Liver (tissue), 9 donors: ENCODE measurements around the gene PRR9. TPM values are rescaled to one million over a fixed set of nuclear protein-coding genes. Genes with fewer than 3 reads are reported as not detected.
"Not testable (repeated sequence)": the region's sequence is repeated elsewhere in the genome, so short reads cannot be mapped to it uniquely, and the experiment has no call there.

Source experiments
- DNase-seq: peaks from one replicate; pipeline ENCODE4 v3.0.0-alpha.2; 2017; ENCODE audit warnings: low spot score
- H3K27ac ChIP-seq, 2 donors: one replicate each; pipeline ENCODE4 v1.7.0; 2013; ENCODE audit warnings: inconsistent platforms in 2 of 2, low read length in 2 of 2, control low read depth in 1 of 2, low read depth in 1 of 2, mild to moderate bottlenecking in 1 of 2
- H3K27me3 ChIP-seq, 4 donors: one replicate each; pipeline versions ENCODE4 v1.6.1 to v1.7.0; 2013; ENCODE audit warnings: low read length in 3 of 4, inconsistent platforms in 1 of 4, mild to moderate bottlenecking in 1 of 4, moderate library complexity in 1 of 4; ENCODE audit not compliant: control insufficient read depth in 4 of 4, insufficient read depth in 4 of 4
- H3K36me3 ChIP-seq, 4 donors: one replicate each; pipeline versions ENCODE4 v1.6.1 to v1.7.0; 2013; ENCODE audit warnings: low read length in 3 of 4, mild to moderate bottlenecking in 3 of 4, low read depth in 1 of 4, moderate library complexity in 1 of 4; ENCODE audit not compliant: control insufficient read depth in 4 of 4, insufficient read depth in 3 of 4
- H3K4me1 ChIP-seq, 4 donors: one replicate each; pipeline versions ENCODE4 v1.6.1 to v1.7.0; 2013; ENCODE audit warnings: low read length in 3 of 4, mild to moderate bottlenecking in 3 of 4, moderate library complexity in 1 of 4; ENCODE audit not compliant: control insufficient read depth in 4 of 4, insufficient read depth in 4 of 4
- H3K4me3 ChIP-seq, 3 donors: one replicate each; pipeline versions ENCODE4 v1.6.1 to v1.7.0; 2013; ENCODE audit warnings: low read length in 3 of 3, control low read depth in 1 of 3, low read depth in 1 of 3, mild to moderate bottlenecking in 1 of 3
- H3K9ac ChIP-seq, 2 donors: one replicate each; pipeline ENCODE4 v1.7.0; 2013; ENCODE audit warnings: low read length in 2 of 2, mild to moderate bottlenecking in 2 of 2, moderate library complexity in 2 of 2, control low read depth in 1 of 2, low read depth in 1 of 2
- H3K9me3 ChIP-seq, 4 donors: one replicate each; pipeline versions ENCODE4 v1.6.1 to v1.7.0; 2013; ENCODE audit warnings: low read length in 3 of 4; ENCODE audit not compliant: control insufficient read depth in 4 of 4
- EGR1 ChIP-seq, 2 donors: IDR thresholded peaks; 2 replicates each; pipeline ENCODE4 v1.6.1; 2016 to 2018; ENCODE audit warnings: antibody characterized with exemption in 2 of 2, low read depth in 2 of 2
- FOXA2 ChIP-seq: IDR thresholded peaks from 2 replicates; pipeline ENCODE4 v1.6.1; 2016; ENCODE audit warnings: antibody characterized with exemption
- HNF4A ChIP-seq, 2 donors: conservative IDR thresholded peaks; 2 replicates each; pipeline ENCODE4 v1.6.1; 2016; ENCODE audit warnings: antibody characterized with exemption in 2 of 2, mild to moderate bottlenecking in 2 of 2
- HNF4G ChIP-seq: IDR thresholded peaks from 2 replicates; pipeline ENCODE4 v1.6.1; 2016; ENCODE audit warnings: antibody characterized with exemption
- NR2F2 ChIP-seq: IDR thresholded peaks from 2 replicates; pipeline ENCODE4 v1.6.1; 2016; ENCODE audit warnings: antibody characterized with exemption
- RAD21 ChIP-seq, 2 donors: IDR thresholded peaks; 2 replicates each; pipeline ENCODE4 v1.6.1; 2016; ENCODE audit warnings: antibody characterized with exemption in 2 of 2, mild to moderate bottlenecking in 2 of 2
- RXRA ChIP-seq, 2 donors: IDR thresholded peaks; 2 replicates each; pipeline ENCODE4 v1.6.1; 2017 to 2018; ENCODE audit warnings: antibody characterized with exemption in 2 of 2, mild to moderate bottlenecking in 1 of 2
- TAF1 ChIP-seq: conservative IDR thresholded peaks from 2 replicates; pipeline ENCODE4 v1.6.1; 2016; ENCODE audit warnings: antibody characterized with exemption, mild to moderate bottlenecking
- YY1 ChIP-seq: IDR thresholded peaks from 2 replicates; pipeline ENCODE4 v1.6.1; 2016; ENCODE audit warnings: antibody characterized with exemption, mild to moderate bottlenecking
- WGBS: extraction: QIAGEN DNeasy Blood & Tissue Kit; methylation state at CpG from one replicate; pipeline ENCODE4 v1.1.7; 2013; 5-methylcytosine and 5-hydroxymethylcytosine counted together
- polyA plus RNA-seq, 2 donors: library from polyadenylated mRNA; stranded (reverse) in 1 of 2; unstranded in 1 of 2; fragments of 200-250 nt in 1 of 2; fragments of >200 nt in 1 of 2; fragmentation: Nextera tagmentation in 1 of 2; extraction: Ambion mirVana in 1 of 2; gene quantifications; one replicate each; pipeline versions ENCODE4 v1.2.1 to v1.2.3, GENCODE V29; 2013 to 2015
- total RNA-seq, 2 donors: library from RNA; depleted of rRNA; stranded (reverse); fragments of >200 nt; gene quantifications; one replicate each; pipeline ENCODE4 v1.2.3, GENCODE V29; 2014
- TF ChIP-seq, protein P1 (sequence below): IDR thresholded peaks from 2 replicates; pipeline ENCODE4 v1.6.1; 2016; ENCODE audit warnings: antibody characterized with exemption
- TF ChIP-seq, protein P2 (sequence below): fragments of 150-350 bp; IDR thresholded peaks from 2 replicates; pipeline ENCODE4 v1.5.1; 2017; ENCODE audit warnings: improper control_type of control experiment, low read depth, low read length; ENCODE audit not compliant: missing input control
- TF ChIP-seq, protein P3 (sequence below): IDR thresholded peaks from 2 replicates; pipeline ENCODE4 v1.6.1; 2016; ENCODE audit warnings: antibody characterized with exemption
- donor health status: healthy.
- donor health status: healthy.
- donor health status: healthy.
- donor health status: healthy.
- donor health status: healthy.

PRR9 gene
- total and polyA plus RNA-seq, 4 donors = not detected

- Histone ChIP-seq H3K9ac (no peak overlapping the region), H3K4me1 (no peaks in the 10 kb centered on the region), H3K9me3 (no peaks in the 10 kb centered on the region), H3K4me3 (no peak overlapping the region), H3K27ac (no peak overlapping the region), H3K27me3 (peaks cover 0 to 3% (median 0%) of the 10 kb centered on the region in 4 donors), H3K36me3 (no peaks in the 10 kb centered on the region)
- no peak for TF ChIP-seq FOXA2
- no peak for TF ChIP-seq YY1
- no peak for TF ChIP-seq RXRA (IDR thresholded peaks at IDR 0.05)
- TF ChIP-seq, protein P1, sequence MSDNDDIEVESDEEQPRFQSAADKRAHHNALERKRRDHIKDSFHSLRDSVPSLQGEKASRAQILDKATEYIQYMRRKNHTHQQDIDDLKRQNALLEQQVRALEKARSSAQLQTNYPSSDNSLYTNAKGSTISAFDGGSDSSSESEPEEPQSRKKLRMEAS = no peak
- no peak for TF ChIP-seq RAD21 (IDR thresholded peaks at IDR 0.05)
- no peak for DNase-seq
Measured at GRCh38 chr1:153178922-153179321, 38.5 kb upstream of the PRR9 start.

- Histone ChIP-seq H3K36me3 (no peaks in the 10 kb centered on the region), H3K9me3 (peaks cover 0 to 1% (median 0%) of the 10 kb centered on the region in 4 donors), H3K4me1 (no peaks in the 10 kb centered on the region), H3K27ac (no peak overlapping the region), H3K27me3 (peaks cover 0 to 3% (median 0%) of the 10 kb centered on the region in 4 donors), H3K4me3 (no peak overlapping the region), H3K9ac (no peak overlapping the region)
- TF ChIP-seq, protein P1 = no peak
- TF ChIP-seq NR2F2 (no peak), EGR1 (IDR thresholded peaks at IDR 0.05; ENCODE audit: low read depth in 2 of 2) (no peak), YY1 (no peak), TAF1 (no peak), HNF4A (conservative IDR thresholded peaks at IDR 0.05) (no peak), RXRA (IDR thresholded peaks at IDR 0.05) (no peak), RAD21 (IDR thresholded peaks at IDR 0.05) (no peak), HNF4G (no peak)
- TF ChIP-seq, protein P2, sequence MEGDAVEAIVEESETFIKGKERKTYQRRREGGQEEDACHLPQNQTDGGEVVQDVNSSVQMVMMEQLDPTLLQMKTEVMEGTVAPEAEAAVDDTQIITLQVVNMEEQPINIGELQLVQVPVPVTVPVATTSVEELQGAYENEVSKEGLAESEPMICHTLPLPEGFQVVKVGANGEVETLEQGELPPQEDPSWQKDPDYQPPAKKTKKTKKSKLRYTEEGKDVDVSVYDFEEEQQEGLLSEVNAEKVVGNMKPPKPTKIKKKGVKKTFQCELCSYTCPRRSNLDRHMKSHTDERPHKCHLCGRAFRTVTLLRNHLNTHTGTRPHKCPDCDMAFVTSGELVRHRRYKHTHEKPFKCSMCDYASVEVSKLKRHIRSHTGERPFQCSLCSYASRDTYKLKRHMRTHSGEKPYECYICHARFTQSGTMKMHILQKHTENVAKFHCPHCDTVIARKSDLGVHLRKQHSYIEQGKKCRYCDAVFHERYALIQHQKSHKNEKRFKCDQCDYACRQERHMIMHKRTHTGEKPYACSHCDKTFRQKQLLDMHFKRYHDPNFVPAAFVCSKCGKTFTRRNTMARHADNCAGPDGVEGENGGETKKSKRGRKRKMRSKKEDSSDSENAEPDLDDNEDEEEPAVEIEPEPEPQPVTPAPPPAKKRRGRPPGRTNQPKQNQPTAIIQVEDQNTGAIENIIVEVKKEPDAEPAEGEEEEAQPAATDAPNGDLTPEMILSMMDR = no peak
- TF ChIP-seq, protein P3, sequence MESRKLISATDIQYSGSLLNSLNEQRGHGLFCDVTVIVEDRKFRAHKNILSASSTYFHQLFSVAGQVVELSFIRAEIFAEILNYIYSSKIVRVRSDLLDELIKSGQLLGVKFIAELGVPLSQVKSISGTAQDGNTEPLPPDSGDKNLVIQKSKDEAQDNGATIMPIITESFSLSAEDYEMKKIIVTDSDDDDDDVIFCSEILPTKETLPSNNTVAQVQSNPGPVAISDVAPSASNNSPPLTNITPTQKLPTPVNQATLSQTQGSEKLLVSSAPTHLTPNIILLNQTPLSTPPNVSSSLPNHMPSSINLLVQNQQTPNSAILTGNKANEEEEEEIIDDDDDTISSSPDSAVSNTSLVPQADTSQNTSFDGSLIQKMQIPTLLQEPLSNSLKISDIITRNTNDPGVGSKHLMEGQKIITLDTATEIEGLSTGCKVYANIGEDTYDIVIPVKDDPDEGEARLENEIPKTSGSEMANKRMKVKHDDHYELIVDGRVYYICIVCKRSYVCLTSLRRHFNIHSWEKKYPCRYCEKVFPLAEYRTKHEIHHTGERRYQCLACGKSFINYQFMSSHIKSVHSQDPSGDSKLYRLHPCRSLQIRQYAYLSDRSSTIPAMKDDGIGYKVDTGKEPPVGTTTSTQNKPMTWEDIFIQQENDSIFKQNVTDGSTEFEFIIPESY = no peak
- DNase-seq = no peak
- 68% methylated on average over 4 of the region's 4 CpGs for WGBS
Measured at GRCh38 chr1:153180556-153180955, 36.8 kb upstream of the PRR9 start.

- not testable (repeated sequence) for DNase-seq, H3K36me3 ChIP-seq, H3K4me1 ChIP-seq, H3K9me3 ChIP-seq, H3K27me3 ChIP-seq, H3K4me3 ChIP-seq, H3K9ac ChIP-seq, H3K27ac ChIP-seq
- 73% methylated on average over 4 of the region's 4 CpGs for WGBS
Measured at GRCh38 chr1:153188301-153188700, 29.1 kb upstream of the PRR9 start.
